Coronary artery (tissue), 2 donors: ENCODE data around the gene SAMD10.

ENCODE experiments used
- DNase-seq: peaks from one replicate; pipeline ENCODE4 v3.0.0-alpha.2; 2017; ENCODE audit warnings: low spot score
- H3K27ac ChIP-seq, 2 donors: fragments of 200-600 bp; sonication (generic); one replicate each; pipeline ENCODE4 v1.5.1; 2016 to 2019
- H3K4me3 ChIP-seq: fragments of 200-600 bp; sonication (generic); 2 replicates; pipeline ENCODE4 v1.5.1; 2016; ENCODE audit warnings: mild to moderate bottlenecking, moderate library complexity
- TF ChIP-seq, protein P1 (sequence below): fragments of 200-600 bp; sonication (generic); IDR thresholded peaks from one replicate; pipeline ENCODE4 v1.5.1; 2019; ENCODE audit warnings: antibody characterized with exemption

SAMD10 gene

DNA sequence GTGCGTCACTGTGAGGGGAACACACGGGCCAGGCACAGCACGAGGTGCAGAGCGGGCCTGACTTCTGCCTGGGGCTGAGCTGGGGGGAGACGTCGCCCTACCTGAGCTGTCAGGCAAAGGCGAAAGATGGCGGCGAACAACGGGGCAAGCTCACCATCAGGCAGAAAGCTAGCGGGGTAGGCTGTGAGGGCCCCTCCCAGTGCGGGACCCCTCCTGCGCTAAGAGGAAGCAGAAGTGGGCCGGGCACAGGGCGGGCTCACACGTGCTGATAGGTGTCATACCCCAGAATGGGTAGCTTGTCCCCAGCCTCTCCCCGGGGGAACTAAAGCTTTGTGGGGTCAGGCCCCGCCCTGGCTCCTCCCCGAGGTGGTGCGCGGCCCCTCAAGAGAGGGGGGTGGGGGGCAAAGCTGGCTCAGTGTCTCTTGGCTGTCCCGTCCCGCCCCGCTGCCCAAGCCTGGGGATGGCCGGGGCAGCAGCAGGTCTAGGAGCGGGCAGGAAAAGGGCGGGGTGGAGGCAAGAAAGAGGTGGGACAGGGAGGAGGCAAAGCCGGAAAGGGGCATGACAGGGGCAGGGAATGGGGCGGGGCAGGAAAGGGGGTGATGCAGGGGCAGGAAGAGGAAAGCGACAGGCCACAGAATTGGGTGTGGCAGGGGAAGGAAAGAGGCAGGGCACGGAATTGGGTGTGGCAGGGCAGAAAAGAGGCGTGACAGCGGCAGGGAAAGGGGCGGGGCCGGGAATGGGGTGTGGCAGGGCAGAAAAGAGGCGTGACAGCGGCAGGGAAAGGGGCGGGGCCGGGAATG, 38.0 kb downstream of the SAMD10 start:
- Histone ChIP-seq H3K4me3 (no peak overlapping the region), H3K27ac (peak overlapping the region in 1 of 2 donors; percentile 61)
- TF ChIP-seq, protein P1, sequence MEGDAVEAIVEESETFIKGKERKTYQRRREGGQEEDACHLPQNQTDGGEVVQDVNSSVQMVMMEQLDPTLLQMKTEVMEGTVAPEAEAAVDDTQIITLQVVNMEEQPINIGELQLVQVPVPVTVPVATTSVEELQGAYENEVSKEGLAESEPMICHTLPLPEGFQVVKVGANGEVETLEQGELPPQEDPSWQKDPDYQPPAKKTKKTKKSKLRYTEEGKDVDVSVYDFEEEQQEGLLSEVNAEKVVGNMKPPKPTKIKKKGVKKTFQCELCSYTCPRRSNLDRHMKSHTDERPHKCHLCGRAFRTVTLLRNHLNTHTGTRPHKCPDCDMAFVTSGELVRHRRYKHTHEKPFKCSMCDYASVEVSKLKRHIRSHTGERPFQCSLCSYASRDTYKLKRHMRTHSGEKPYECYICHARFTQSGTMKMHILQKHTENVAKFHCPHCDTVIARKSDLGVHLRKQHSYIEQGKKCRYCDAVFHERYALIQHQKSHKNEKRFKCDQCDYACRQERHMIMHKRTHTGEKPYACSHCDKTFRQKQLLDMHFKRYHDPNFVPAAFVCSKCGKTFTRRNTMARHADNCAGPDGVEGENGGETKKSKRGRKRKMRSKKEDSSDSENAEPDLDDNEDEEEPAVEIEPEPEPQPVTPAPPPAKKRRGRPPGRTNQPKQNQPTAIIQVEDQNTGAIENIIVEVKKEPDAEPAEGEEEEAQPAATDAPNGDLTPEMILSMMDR: no peak
- DNase-seq: no peak

DNA sequence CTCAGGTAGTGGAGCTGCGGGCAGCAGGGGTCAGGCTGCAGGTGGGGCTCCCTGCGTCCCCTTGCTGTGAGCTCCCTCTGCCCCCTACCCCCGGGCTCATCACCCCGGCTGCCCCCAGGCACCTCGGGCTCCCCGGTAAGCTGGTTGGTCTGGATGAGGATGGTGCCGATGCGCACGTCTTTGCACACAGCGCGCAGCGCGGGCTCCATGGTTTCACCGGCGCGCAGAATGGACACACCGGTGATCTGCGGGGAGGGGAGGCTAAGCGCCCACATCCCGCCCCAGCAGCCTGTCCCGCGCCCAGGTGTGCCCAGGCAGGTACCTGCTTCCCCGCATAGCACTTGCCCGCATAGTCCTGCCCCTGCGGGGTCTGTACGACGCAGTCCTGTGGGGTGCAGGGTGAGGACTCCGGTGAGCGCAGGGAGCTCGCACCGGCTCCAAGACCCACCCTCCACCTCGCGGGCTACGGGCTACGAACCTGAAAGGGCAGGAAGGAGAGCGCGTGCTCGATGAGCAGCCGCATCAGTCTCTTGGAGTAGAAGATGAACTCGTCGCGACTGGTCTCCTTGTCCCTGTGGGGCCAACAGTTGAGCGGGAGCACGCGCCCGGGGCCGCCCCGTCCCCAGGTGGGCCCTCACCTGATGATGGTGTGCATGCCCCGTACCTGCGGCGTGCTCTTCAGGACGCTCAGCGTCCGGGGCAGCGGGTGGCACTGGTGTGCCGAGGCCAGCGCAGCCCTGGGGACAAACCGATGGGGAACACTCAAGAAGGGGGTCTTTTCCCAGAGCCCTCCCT, 38.8 kb downstream of the SAMD10 start:
- Histone ChIP-seq H3K4me3 (no peak overlapping the region), H3K27ac (no peak overlapping the region)
- DNase-seq: no peak
- TF ChIP-seq, protein P1: no peak

DNA sequence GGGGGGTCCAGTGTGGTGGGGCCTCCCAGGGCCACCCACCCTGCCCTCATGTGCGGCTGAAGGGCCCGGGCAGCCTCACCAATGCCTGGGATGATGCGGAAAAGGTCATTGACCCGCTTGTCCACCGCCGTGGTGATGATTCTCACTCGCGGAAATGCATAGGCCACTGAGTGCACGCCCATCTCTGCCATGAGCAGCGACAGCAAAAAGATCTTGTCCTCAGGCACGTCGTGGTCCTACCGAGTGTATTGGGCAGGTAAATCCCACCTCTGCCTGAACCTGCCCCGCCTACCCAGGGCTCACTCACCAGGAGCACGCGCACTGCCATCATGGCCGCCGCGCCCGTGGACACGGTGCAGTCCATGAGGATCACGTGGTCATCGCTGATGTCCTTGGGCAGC, 39.4 kb downstream of the SAMD10 start:
- TF ChIP-seq, protein P1: no peak

DNA sequence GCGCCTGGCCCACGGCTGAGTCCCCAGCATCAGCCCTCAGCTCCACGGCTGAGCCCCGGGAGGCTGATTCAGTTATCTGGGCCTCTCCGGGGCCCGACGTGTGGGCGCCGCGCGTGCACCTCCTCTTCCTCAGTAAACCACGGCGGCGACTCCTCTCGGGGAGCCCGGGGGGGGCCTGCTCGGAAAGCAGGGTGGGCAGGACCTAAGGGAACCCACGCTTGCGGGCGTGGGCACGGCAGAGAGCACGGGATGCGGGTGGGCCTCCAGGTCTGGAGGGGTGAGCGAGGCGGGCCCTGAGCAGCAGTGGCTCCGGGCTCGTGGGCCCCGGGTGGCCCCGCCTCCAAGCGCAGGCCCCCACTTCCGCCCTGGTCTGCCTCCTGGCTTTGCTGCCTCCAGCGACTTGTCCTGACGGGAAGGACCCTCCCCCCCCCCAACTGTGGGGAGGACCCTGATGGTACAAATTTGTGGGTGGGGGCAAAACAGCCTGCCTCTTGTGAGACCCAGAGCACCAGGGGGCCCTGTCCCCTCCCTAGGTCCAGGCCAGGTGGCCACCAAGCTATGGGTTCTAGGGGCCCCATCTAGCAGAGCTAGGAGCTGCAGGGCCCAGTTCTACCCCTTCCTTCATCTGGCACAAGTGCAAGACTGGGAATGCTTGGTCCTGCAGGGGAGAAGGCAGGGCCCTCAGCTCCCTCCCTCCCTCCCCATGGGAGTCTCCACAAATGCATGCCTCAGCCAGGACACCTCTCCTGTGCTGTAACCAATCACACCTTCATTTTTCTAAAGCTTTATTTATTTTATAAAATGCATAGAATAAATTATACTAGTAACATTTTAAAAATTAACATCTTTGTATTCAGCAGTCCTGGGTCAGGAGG, 40.1 kb downstream of the SAMD10 start:
- no peak overlapping the region for H3K27ac ChIP-seq
- TF ChIP-seq, protein P1: no peak
- DNase-seq: no peak

More for the DNA sequence above, 39.4 kb downstream of the SAMD10 start:
- no peak for DNase-seq
- Histone ChIP-seq H3K27ac (no peak overlapping the region), H3K4me3 (no peak overlapping the region)

DNA sequence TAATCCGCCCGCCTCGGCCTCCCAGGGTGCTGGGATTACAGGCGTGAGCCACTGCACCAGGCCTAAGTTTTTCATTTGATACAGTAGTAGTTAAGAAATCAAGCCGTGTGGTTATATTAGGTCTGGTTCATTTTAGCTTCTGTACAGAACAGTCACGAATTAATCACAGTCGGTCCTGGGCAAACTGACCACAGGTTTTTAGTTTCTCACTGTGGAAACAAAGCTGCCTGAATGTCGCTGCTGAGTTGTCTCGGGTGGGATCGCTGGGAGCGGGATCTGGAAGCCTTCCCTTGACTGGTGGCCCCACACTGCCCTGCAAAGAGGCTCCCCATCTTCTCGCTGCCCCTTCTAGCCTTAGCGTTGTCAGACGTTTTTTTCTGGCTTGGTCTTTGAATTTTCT, 41.8 kb downstream of the SAMD10 start:
- H3K4me3 ChIP-seq: no peak overlapping the region
- TF ChIP-seq, protein P1: no peak
- DNase-seq: no peak
- no peak overlapping the region for H3K27ac ChIP-seq

More for the DNA sequence above, 40.1 kb downstream of the SAMD10 start:
- no peak overlapping the region for H3K4me3 ChIP-seq

DNA sequence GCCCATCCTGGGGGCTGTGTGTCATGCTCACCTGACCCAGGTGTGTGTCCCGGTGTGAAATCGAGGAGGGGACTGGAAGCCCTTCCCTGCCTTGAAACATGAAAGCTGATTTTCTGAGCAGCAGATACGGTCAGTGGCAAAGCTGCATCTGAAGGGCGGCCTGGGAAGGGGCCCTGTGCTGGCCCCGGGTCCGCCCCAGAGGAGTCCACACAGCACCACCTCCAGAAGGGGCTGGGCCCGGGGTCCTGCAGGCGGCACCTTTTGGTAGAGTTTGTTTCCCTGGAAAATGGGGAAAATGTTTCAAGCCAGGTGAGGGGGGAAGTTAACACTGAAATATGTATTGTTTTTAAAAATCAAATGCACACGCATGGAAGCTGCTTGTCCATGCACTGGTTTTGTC, 44.0 kb downstream of the SAMD10 start:
- no peak for DNase-seq
- no peak overlapping the region for H3K4me3 ChIP-seq
- TF ChIP-seq, protein P1: no peak
- no peak overlapping the region for H3K27ac ChIP-seq
